SK-N-SH treated with all-trans-retinoic acid at 6 μM for 48 hours (cell line): Measurements from ENCODE around the gene TCAF1.
A peak's percentile ranks its signal among the peaks of the same experiment; 100 is the strongest.

Experiments used
- ATAC-seq: fragments of 200-7000 bp; cut with Tn5 transposase; 3 replicates; pipeline ENCODE4 v1.9.1; 2020; ENCODE audit warnings: mild to moderate bottlenecking, moderate library complexity
- BACH2 ChIP-seq: fragments of 250-450 bp; sonication (Bioruptor Pico); IDR thresholded peaks from 2 replicates; pipeline ENCODE4 v1.9.0; 2021; ENCODE audit warnings: mild to moderate bottlenecking, borderline replicate concordance
- CSDC2 ChIP-seq: fragments of 250-450 bp; sonication (Bioruptor Pico); IDR thresholded peaks from 2 replicates; pipeline ENCODE4 v1.5.0; 2020; ENCODE audit warnings: mild to moderate bottlenecking, moderate library complexity
- ESRRG ChIP-seq: fragments of 250-450 bp; sonication (Bioruptor Pico); IDR thresholded peaks from 2 replicates; pipeline ENCODE4 v1.6.1; 2021; ENCODE audit warnings: mild to moderate bottlenecking
- GLIS3 ChIP-seq: fragments of 250-450 bp; sonication (Bioruptor Pico); IDR thresholded peaks from 2 replicates; pipeline ENCODE4 v1.5.0; 2020; ENCODE audit warnings: mild to moderate bottlenecking, moderate library complexity
- ISL1 ChIP-seq: fragments of 250-450 bp; sonication (Bioruptor Pico); IDR thresholded peaks from 2 replicates; pipeline ENCODE4 v2.1.2; 2022; ENCODE audit warnings: mild to moderate bottlenecking, moderate library complexity
- RARB ChIP-seq: fragments of 250-450 bp; sonication (Bioruptor Pico); IDR thresholded peaks from 2 replicates; pipeline ENCODE4 v1.8.0; 2021; ENCODE audit warnings: mild to moderate bottlenecking, moderate library complexity
- SNAI2 ChIP-seq: fragments of 250-450 bp; sonication (Bioruptor Pico); IDR thresholded peaks from 2 replicates; pipeline ENCODE4 v1.5.0; 2020; ENCODE audit warnings: mild to moderate bottlenecking, moderate library complexity
- TCF4 ChIP-seq: fragments of 250-450 bp; sonication (Bioruptor Pico); IDR thresholded peaks from 2 replicates; pipeline ENCODE4 v1.8.0; 2021; ENCODE audit warnings: mild to moderate bottlenecking, moderate library complexity, borderline replicate concordance
- TOX ChIP-seq: fragments of 250-450 bp; sonication (Bioruptor Pico); IDR thresholded peaks from 2 replicates; pipeline ENCODE4 v1.8.0; 2021; ENCODE audit warnings: mild to moderate bottlenecking, moderate library complexity, borderline replicate concordance
- ZFP3 ChIP-seq: fragments of 250-450 bp; sonication (Bioruptor Pico); IDR thresholded peaks from 2 replicates; pipeline ENCODE4 v1.5.0; 2020; ENCODE audit warnings: mild to moderate bottlenecking, moderate library complexity
- ZFP30 ChIP-seq: fragments of 450-650 bp; formaldehyde crosslinking; IDR thresholded peaks from 2 replicates; pipeline ENCODE4 v1.5.0; 2022; ENCODE audit warnings: mild to moderate bottlenecking, moderate library complexity
- ZNF70 ChIP-seq: fragments of 450-650 bp; formaldehyde crosslinking; IDR thresholded peaks from 2 replicates; pipeline ENCODE4 v1.5.0; 2020; ENCODE audit warnings: mild to moderate bottlenecking, moderate library complexity
- ZNF8 ChIP-seq: fragments of 450-650 bp; formaldehyde crosslinking; IDR thresholded peaks from 2 replicates; pipeline ENCODE4 v1.5.0; 2020; ENCODE audit warnings: mild to moderate bottlenecking, moderate library complexity
- TF ChIP-seq, protein P1 (sequence below): fragments of 250-450 bp; sonication (Bioruptor Pico); IDR thresholded peaks from 2 replicates; pipeline ENCODE4 v1.8.0; 2020; ENCODE audit warnings: mild to moderate bottlenecking, moderate library complexity, borderline replicate concordance
- TF ChIP-seq, protein P2 (sequence below): fragments of 250-450 bp; sonication (Bioruptor Pico); IDR thresholded peaks from 2 replicates; pipeline ENCODE4 v1.8.0; 2021; ENCODE audit warnings: low read depth, mild to moderate bottlenecking, moderate library complexity, borderline replicate concordance
- TF ChIP-seq, protein P3 (sequence below): fragments of 250-450 bp; sonication (Bioruptor Pico); IDR thresholded peaks from 2 replicates; pipeline ENCODE4 v1.5.1; 2021; ENCODE audit warnings: mild to moderate bottlenecking, moderate library complexity
- TF ChIP-seq, protein P4 (sequence below): fragments of 250-450 bp; sonication (Bioruptor Pico); IDR thresholded peaks from 2 replicates; pipeline ENCODE4 v1.5.0; 2020; ENCODE audit warnings: mild to moderate bottlenecking, moderate library complexity

Gene TCAF1

DNA sequence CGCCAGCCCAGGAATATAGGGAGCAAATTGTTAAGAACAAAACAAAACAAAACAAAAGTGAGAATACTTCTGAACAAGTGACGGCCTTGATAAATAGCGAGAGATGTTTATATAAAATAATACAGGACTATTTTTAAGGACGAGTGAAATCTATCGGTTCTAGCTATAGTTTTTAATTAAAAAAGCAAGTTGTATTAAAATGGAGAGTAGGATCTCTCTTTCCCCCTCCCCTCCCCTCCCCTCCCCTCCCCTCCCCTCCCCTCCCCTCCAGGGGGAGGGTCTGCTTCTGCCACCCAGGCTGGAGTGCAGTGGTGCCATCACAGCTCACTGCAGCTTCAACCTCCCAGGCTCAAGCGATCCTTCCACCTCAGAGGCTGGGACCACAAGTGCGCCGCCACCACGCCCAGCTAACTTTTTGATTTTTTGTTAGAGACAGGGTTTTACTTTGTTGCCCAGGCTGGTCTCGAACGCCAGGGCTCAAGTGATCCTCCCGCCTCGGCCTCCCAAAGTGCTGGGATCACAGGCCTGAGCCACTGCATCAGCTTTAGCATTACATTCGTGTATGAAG, 440 bp upstream of the TCAF1 start (continued):
- TF ChIP-seq, protein P1, sequence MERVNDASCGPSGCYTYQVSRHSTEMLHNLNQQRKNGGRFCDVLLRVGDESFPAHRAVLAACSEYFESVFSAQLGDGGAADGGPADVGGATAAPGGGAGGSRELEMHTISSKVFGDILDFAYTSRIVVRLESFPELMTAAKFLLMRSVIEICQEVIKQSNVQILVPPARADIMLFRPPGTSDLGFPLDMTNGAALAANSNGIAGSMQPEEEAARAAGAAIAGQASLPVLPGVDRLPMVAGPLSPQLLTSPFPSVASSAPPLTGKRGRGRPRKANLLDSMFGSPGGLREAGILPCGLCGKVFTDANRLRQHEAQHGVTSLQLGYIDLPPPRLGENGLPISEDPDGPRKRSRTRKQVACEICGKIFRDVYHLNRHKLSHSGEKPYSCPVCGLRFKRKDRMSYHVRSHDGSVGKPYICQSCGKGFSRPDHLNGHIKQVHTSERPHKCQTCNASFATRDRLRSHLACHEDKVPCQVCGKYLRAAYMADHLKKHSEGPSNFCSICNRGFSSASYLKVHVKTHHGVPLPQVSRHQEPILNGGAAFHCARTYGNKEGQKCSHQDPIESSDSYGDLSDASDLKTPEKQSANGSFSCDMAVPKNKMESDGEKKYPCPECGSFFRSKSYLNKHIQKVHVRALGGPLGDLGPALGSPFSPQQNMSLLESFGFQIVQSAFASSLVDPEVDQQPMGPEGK (CRISPR knock-in tag) = no peak
- TF ChIP-seq ZNF8 (CRISPR knock-in tag) = no peak
- TF ChIP-seq TOX (CRISPR knock-in tag) = no peak
- TF ChIP-seq TCF4 (CRISPR knock-in tag) = no peak

DNA sequence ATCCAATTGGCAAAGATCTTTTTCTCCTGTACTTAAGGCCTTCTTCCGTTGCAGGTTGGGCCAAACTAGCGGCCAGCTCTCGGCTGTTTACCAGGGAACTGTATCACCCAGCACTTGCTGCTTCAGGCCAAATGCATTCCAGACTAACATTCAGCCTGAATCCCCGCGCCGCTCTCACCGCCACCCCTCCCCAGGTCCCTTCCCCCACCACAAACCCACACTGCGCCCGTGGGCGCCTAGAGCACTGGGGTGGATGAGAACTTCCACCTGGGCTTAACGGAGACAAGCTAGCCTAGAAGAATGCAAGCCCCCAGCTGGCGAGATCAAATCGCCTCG, 676 bp downstream of the TCAF1 start:
- TF ChIP-seq ZFP30 (CRISPR knock-in tag) (no peak), GLIS3 (CRISPR knock-in tag) (no peak), ISL1 (CRISPR knock-in tag) (no peak)
- TF ChIP-seq, protein P1 (CRISPR knock-in tag) = no peak
- TF ChIP-seq, protein P2, sequence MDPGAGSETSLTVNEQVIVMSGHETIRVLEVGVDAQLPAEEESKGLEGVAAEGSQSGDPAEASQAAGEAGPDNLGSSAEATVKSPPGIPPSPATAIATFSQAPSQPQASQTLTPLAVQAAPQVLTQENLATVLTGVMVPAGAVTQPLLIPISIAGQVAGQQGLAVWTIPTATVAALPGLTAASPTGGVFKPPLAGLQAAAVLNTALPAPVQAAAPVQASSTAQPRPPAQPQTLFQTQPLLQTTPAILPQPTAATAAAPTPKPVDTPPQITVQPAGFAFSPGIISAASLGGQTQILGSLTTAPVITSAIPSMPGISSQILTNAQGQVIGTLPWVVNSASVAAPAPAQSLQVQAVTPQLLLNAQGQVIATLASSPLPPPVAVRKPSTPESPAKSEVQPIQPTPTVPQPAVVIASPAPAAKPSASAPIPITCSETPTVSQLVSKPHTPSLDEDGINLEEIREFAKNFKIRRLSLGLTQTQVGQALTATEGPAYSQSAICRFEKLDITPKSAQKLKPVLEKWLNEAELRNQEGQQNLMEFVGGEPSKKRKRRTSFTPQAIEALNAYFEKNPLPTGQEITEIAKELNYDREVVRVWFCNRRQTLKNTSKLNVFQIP (CRISPR knock-in tag) = no peak
- TF ChIP-seq, protein P3, sequence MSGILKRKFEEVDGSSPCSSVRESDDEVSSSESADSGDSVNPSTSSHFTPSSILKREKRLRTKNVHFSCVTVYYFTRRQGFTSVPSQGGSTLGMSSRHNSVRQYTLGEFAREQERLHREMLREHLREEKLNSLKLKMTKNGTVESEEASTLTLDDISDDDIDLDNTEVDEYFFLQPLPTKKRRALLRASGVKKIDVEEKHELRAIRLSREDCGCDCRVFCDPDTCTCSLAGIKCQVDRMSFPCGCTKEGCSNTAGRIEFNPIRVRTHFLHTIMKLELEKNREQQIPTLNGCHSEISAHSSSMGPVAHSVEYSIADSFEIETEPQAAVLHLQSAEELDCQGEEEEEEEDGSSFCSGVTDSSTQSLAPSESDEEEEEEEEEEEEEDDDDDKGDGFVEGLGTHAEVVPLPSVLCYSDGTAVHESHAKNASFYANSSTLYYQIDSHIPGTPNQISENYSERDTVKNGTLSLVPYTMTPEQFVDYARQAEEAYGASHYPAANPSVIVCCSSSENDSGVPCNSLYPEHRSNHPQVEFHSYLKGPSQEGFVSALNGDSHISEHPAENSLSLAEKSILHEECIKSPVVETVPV (CRISPR knock-in tag) = no peak
- TF ChIP-seq, all 23 proteins: peak for 0
- peak; percentile 67 for ATAC-seq

DNA sequence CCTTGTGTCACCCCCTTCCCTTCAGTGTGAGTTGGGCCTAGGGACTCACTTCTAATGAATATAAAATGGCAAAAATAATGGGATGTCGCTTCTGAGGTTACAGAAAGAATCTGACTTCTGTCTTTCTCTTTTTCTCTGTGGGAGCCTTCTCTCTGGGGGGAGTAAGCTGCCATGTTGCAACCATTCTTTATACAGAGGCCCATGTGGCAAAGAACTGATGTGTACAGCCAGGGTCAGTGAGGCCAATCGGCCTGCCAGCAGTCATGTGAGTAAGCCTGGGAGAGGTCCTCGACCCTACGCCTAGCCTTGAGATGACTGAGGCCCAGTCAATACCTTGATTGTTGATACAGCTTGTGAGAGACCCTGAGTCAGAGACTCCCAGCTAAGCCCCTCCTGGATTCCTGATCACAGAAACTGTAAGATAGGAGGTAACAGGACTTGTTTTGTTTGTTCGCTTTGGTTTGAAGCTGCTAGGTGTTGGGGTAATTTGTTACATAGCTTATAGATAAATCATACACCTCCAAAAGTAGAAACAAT, 1.7 kb downstream of the TCAF1 start:
- ATAC-seq = no peak
- no peak for TF ChIP-seq RARB
- TF ChIP-seq, protein P1 (CRISPR knock-in tag) = no peak
- TF ChIP-seq ESRRG (CRISPR knock-in tag) = no peak
- no peak for TF ChIP-seq ZNF70 (CRISPR knock-in tag)
- TF ChIP-seq, protein P2 (CRISPR knock-in tag) = no peak
- TF ChIP-seq ISL1 (CRISPR knock-in tag) = no peak
- no peak for TF ChIP-seq SNAI2 (CRISPR knock-in tag)
- TF ChIP-seq TCF4 (CRISPR knock-in tag) = no peak
- TF ChIP-seq ZFP3 (CRISPR knock-in tag) = no peak
- no peak for TF ChIP-seq BACH2

DNA sequence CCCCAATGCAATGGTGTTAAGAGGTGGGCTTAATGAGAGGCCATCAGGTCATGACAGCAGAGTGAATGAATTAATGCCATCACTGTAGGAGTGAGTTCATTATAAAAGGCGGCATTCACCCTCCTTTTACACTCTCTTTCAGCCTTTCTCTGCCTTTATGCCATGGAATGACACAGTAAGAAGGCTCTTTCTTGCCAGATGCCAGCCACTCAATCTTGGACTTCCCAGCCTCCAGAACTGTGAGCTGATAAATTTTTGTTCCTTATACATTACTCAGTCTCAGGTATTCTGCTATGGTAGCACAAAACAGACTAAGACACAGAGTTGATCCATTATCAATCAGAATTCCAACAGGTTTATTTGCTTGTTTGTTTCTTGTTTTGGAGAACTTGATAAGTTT, 3.2 kb downstream of the TCAF1 start:
- no peak for ATAC-seq
- TF ChIP-seq, protein P4, sequence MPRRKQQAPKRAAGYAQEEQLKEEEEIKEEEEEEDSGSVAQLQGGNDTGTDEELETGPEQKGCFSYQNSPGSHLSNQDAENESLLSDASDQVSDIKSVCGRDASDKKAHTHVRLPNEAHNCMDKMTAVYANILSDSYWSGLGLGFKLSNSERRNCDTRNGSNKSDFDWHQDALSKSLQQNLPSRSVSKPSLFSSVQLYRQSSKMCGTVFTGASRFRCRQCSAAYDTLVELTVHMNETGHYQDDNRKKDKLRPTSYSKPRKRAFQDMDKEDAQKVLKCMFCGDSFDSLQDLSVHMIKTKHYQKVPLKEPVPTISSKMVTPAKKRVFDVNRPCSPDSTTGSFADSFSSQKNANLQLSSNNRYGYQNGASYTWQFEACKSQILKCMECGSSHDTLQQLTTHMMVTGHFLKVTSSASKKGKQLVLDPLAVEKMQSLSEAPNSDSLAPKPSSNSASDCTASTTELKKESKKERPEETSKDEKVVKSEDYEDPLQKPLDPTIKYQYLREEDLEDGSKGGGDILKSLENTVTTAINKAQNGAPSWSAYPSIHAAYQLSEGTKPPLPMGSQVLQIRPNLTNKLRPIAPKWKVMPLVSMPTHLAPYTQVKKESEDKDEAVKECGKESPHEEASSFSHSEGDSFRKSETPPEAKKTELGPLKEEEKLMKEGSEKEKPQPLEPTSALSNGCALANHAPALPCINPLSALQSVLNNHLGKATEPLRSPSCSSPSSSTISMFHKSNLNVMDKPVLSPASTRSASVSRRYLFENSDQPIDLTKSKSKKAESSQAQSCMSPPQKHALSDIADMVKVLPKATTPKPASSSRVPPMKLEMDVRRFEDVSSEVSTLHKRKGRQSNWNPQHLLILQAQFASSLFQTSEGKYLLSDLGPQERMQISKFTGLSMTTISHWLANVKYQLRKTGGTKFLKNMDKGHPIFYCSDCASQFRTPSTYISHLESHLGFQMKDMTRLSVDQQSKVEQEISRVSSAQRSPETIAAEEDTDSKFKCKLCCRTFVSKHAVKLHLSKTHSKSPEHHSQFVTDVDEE (CRISPR knock-in tag) = no peak
- no peak for TF ChIP-seq CSDC2 (CRISPR knock-in tag)
- TF ChIP-seq ESRRG (CRISPR knock-in tag) = no peak
- no peak for TF ChIP-seq GLIS3 (CRISPR knock-in tag)
- TF ChIP-seq, protein P2 (CRISPR knock-in tag) = no peak
- no peak for TF ChIP-seq ZFP30 (CRISPR knock-in tag)
